ENCODE data around the gene PNMA6E.
"Not testable (repeated sequence)": the region's sequence is repeated elsewhere in the genome, so short reads cannot be mapped to it uniquely, and the experiment has no call there.

The PNMA6E gene

GRCh38 chrX:153394612-153395011 is 6.5 kb downstream of the PNMA6E start:
- H3K36me3 Mint-ChIP-seq (ENCODE audit: low read depth), result no peaks in the 10 kb centered on the region
- no peak for TF ChIP-seq CTCF (IDR thresholded peaks at IDR 0.05)
- H3K4me3 Mint-ChIP-seq, result no peak overlapping the region
- peaks cover 14% of the 10 kb centered on the region for H3K27me3 Mint-ChIP-seq (ENCODE audit: low read depth, poor library complexity)
- H3K27ac Mint-ChIP-seq, result no peak overlapping the region
- H3K9me3 Mint-ChIP-seq, result peaks cover 48% of the 10 kb centered on the region
- no peak for DNase-seq
- peaks cover 15% of the 10 kb centered on the region for H3K4me1 Mint-ChIP-seq

- DNase-seq, result no peak
- peaks cover 15% of the 10 kb centered on the region for H3K4me1 Mint-ChIP-seq
- no peaks in the 10 kb centered on the region for H3K36me3 Mint-ChIP-seq (ENCODE audit: low read depth)
- TF ChIP-seq CTCF (IDR thresholded peaks at IDR 0.05), result no peak
- peaks cover 33% of the 10 kb centered on the region for H3K9me3 Mint-ChIP-seq
- H3K27ac Mint-ChIP-seq, result no peak overlapping the region
- H3K27me3 Mint-ChIP-seq (ENCODE audit: low read depth, poor library complexity), result peaks cover 6% of the 10 kb centered on the region
- no peak overlapping the region for H3K4me3 Mint-ChIP-seq
Measured at GRCh38 chrX:153392642-153393321, 8.4 kb downstream of the PNMA6E start.

- not testable (repeated sequence) for H3K4me1 Mint-ChIP-seq; H3K27me3 Mint-ChIP-seq (ENCODE audit: low read depth, poor library complexity); H3K36me3 Mint-ChIP-seq (ENCODE audit: low read depth)
Measured at GRCh38 chrX:153389460-153389768, 11.7 kb downstream of the PNMA6E start.

GRCh38 chrX:153388722-153389459 is 12.3 kb downstream of the PNMA6E start:
- no peak for DNase-seq
- Mint-ChIP-seq H3K36me3 (ENCODE audit: low read depth) (no peaks in the 10 kb centered on the region), H3K4me3 (no peak overlapping the region), H3K27me3 (ENCODE audit: low read depth, poor library complexity) (peaks cover 9% of the 10 kb centered on the region), H3K9me3 (peaks cover 23% of the 10 kb centered on the region), H3K27ac (no peak overlapping the region), H3K4me1 (no peaks in the 10 kb centered on the region)
- no peak for TF ChIP-seq CTCF (IDR thresholded peaks at IDR 0.05)

More at GRCh38 chrX:153389460-153389768, 11.7 kb downstream of the PNMA6E start:
- not testable (repeated sequence) for DNase-seq, H3K4me3 Mint-ChIP-seq, H3K27ac Mint-ChIP-seq
- H3K9me3 Mint-ChIP-seq, result peaks cover 28% of the 10 kb centered on the region

GRCh38 chrX:153387987-153388721 is 13.0 kb downstream of the PNMA6E start:
- H3K36me3 Mint-ChIP-seq (ENCODE audit: low read depth), result no peaks in the 10 kb centered on the region
- no peak overlapping the region for H3K4me3 Mint-ChIP-seq
- no peaks in the 10 kb centered on the region for H3K4me1 Mint-ChIP-seq
- DNase-seq, result no peak
- H3K27ac Mint-ChIP-seq, result no peak overlapping the region
- no peak for TF ChIP-seq CTCF (IDR thresholded peaks at IDR 0.05)
- peaks cover 9% of the 10 kb centered on the region for H3K27me3 Mint-ChIP-seq (ENCODE audit: low read depth, poor library complexity)
- H3K9me3 Mint-ChIP-seq, result peaks cover 19% of the 10 kb centered on the region

GRCh38 chrX:153387345-153387744 is 13.8 kb downstream of the PNMA6E start:
- Mint-ChIP-seq H3K9me3 (peaks cover 15% of the 10 kb centered on the region), H3K36me3 (ENCODE audit: low read depth) (no peaks in the 10 kb centered on the region), H3K27ac (no peak overlapping the region), H3K27me3 (ENCODE audit: low read depth, poor library complexity) (peaks cover 9% of the 10 kb centered on the region), H3K4me1 (no peaks in the 10 kb centered on the region), H3K4me3 (no peak overlapping the region)
- DNase-seq, result no peak
- no peak for TF ChIP-seq CTCF (IDR thresholded peaks at IDR 0.05)

Data from nephron progenitor cell (in vitro differentiated cells).